A549 (cell line): ENCODE measurements around the gene ACOXL. TPM values are rescaled to one million over a fixed set of nuclear protein-coding genes. Genes with fewer than 3 reads are reported as not detected.

Experiments used
- ATAC-seq, 2 experiments: fragments of 200-7000 bp in 1 of 2; fragments of >200 bp in 1 of 2; cut with Nextera tagmentation in 1 of 2; cut with Tn5 transposase in 1 of 2; 3 replicates each; pipeline versions ENCODE4 v1.8.0 to v1.9.1; 2018 to 2020; ENCODE audit warnings: mild to moderate bottlenecking in 1 of 2, moderate library complexity in 1 of 2
- CTCF ChIA-PET: fragments of 300-600 bp; sonication (Branson Sonifier 250); formaldehyde crosslinking; extraction: SDS; loops from one replicate; lab custom pipeline; 2021; ENCODE audit warnings: antibody characterized with exemption, inconsistent platforms; lab: Yijun Ruan, JAX
- POLR2A ChIA-PET: fragments of 350-600 bp; formaldehyde crosslinking; extraction: SDS; loops from one replicate; lab custom pipeline; 2021; ENCODE audit warnings: antibody characterized with exemption, inconsistent platforms; lab: Yijun Ruan, JAX
- DNase-seq, 2 experiments: peaks; one replicate each; pipeline versions ENCODE4 v3.0.0 to v3.0.0-alpha.2; 2011 to 2016; ENCODE audit warnings: low read depth in 1 of 2, low spot score in 1 of 2
- FAIRE-seq: peaks from 2 replicates; lab custom pipeline; 2011; peaks lifted over from hg19 to GRCh38; lab: Jason Lieb, UNC
- H3K27ac ChIP-seq, 2 experiments: fragments of >200 bp; sonication (Bioruptor Twin); formaldehyde crosslinking; 3 replicates each; pipeline ENCODE4 v1.5.1; 2016 to 2017
- H3K4me1 ChIP-seq: fragments of >200 bp; sonication (Bioruptor Twin); formaldehyde crosslinking; 3 replicates; pipeline ENCODE4 v1.6.1; 2016
- H3K4me2 ChIP-seq: fragments of >200 bp; sonication (Bioruptor Twin); formaldehyde crosslinking; 3 replicates; pipeline ENCODE4 v1.6.1; 2016
- H3K4me3 ChIP-seq: fragments of >200 bp; sonication (Bioruptor Twin); formaldehyde crosslinking; 3 replicates; pipeline ENCODE4 v1.5.1; 2016
- H3K9me3 ChIP-seq: fragments of >200 bp; sonication (Bioruptor Twin); formaldehyde crosslinking; 3 replicates; pipeline ENCODE4 v1.6.1; 2016
- CBX8 ChIP-seq: fragments of 200-600 bp; sonication (generic); IDR thresholded peaks from 2 replicates; pipeline ENCODE4 v1.6.1; 2016
- CHD4 ChIP-seq: fragments of 200-600 bp; sonication (generic); IDR thresholded peaks from 2 replicates; pipeline ENCODE4 v1.6.1; 2016; ENCODE audit warnings: antibody characterized with exemption, mild to moderate bottlenecking, borderline replicate concordance
- EP300 ChIP-seq, 2 experiments: fragments of >200 bp; sonication (Bioruptor Twin); formaldehyde crosslinking; IDR thresholded peaks; 2 replicates in 1 of 2; 3 replicates in 1 of 2; pipeline ENCODE4 v1.6.1; 2016 to 2017
- ESRRA ChIP-seq: fragments of 150-350 bp; IDR thresholded peaks from 2 replicates; pipeline ENCODE4 v1.6.1; 2014; ENCODE audit warnings: mild to moderate bottlenecking, low read length, borderline replicate concordance
- FOSB ChIP-seq: fragments of 250-450 bp; sonication (Bioruptor Pico); IDR thresholded peaks from 2 replicates; pipeline ENCODE4 v1.5.0; 2020; ENCODE audit warnings: mild to moderate bottlenecking, moderate library complexity
- FOSL2 ChIP-seq, 2 experiments: fragments of 450-650 bp in 1 of 2; fragments of >200 bp in 1 of 2; sonication (Bioruptor Twin) in 1 of 2; formaldehyde crosslinking; IDR thresholded peaks; 2 replicates each; pipeline versions ENCODE4 v1.5.0 to v1.6.1; 2016 to 2020; ENCODE audit warnings: mild to moderate bottlenecking in 1 of 2, moderate library complexity in 1 of 2
- FOXS1 ChIP-seq: fragments of 250-450 bp; sonication (Bioruptor Pico); IDR thresholded peaks from 2 replicates; pipeline ENCODE4 v1.5.0; 2020; ENCODE audit warnings: mild to moderate bottlenecking, moderate library complexity
- GATA3 ChIP-seq: IDR thresholded peaks from 2 replicates; pipeline ENCODE4 v1.6.1; 2012; ENCODE audit warnings: borderline replicate concordance
- HEYL ChIP-seq: fragments of 250-450 bp; sonication (Bioruptor Pico); IDR thresholded peaks from 2 replicates; pipeline ENCODE4 v1.8.0; 2021; ENCODE audit warnings: mild to moderate bottlenecking, moderate library complexity
- JUN ChIP-seq, 2 experiments: fragments of >200 bp; sonication (Bioruptor Twin); formaldehyde crosslinking; IDR thresholded peaks; 2 replicates in 1 of 2; 3 replicates in 1 of 2; pipeline ENCODE4 v1.6.1; 2016 to 2017
- JUNB ChIP-seq: fragments of >200 bp; sonication (Bioruptor Twin); formaldehyde crosslinking; IDR thresholded peaks from 2 replicates; pipeline ENCODE4 v1.6.1; 2016
- KDM5A ChIP-seq: fragments of 200-600 bp; sonication (generic); IDR thresholded peaks from 2 replicates; pipeline ENCODE4 v1.6.1; 2016; ENCODE audit warnings: antibody characterized with exemption, mild to moderate bottlenecking
- NFE2L2 ChIP-seq: fragments of 150-350 bp; conservative IDR thresholded peaks from 2 replicates; pipeline ENCODE4 v1.6.1; 2014; ENCODE audit warnings: low read length
- RAD21 ChIP-seq, 2 experiments: fragments of >200 bp in 1 of 2; sonication (Bioruptor Twin) in 1 of 2; formaldehyde crosslinking in 1 of 2; IDR thresholded peaks in 1 of 2; conservative IDR thresholded peaks in 1 of 2; 2 replicates in 1 of 2; 3 replicates in 1 of 2; pipeline ENCODE4 v1.6.1; 2012 to 2018; ENCODE audit warnings: inconsistent platforms in 1 of 2
- TP53 ChIP-seq: fragments of 250-450 bp; sonication (Bioruptor Pico); IDR thresholded peaks from 2 replicates; pipeline ENCODE4 v1.5.0; 2021; ENCODE audit warnings: mild to moderate bottlenecking, moderate library complexity
- ZC3H11A ChIP-seq: fragments of 450-650 bp; IDR thresholded peaks from 2 replicates; pipeline ENCODE4 v1.6.1; 2014; ENCODE audit warnings: antibody characterized with exemption, mild to moderate bottlenecking
- ZFP36 ChIP-seq: fragments of 450-650 bp; IDR thresholded peaks from 2 replicates; pipeline ENCODE4 v1.6.1; 2014; ENCODE audit warnings: borderline replicate concordance; ENCODE audit not compliant: partially characterized antibody
- ZNF302 ChIP-seq: fragments of 250-450 bp; sonication (Bioruptor Pico); IDR thresholded peaks from 2 replicates; pipeline ENCODE4 v1.9.0; 2021; ENCODE audit warnings: inconsistent platforms, mild to moderate bottlenecking, moderate library complexity
- ZSCAN20 ChIP-seq: fragments of 250-450 bp; sonication (Bioruptor Pico); IDR thresholded peaks from 2 replicates; pipeline ENCODE4 v1.8.0; 2022; ENCODE audit warnings: mild to moderate bottlenecking, moderate library complexity
- WGBS: methylation state at CpG from one replicate; pipeline ENCODE4 v1.1.6; 2017; ENCODE audit errors: missing lambda C conversion rate; 5-methylcytosine and 5-hydroxymethylcytosine counted together
- polyA plus RNA-seq, 4 experiments: library from polyadenylated mRNA; depleted of rRNA in 3 of 4; stranded (reverse); fragments of >200 nt; fragmentation: RNase III in 1 of 4; extraction: RNeasy Plus Mini Kit Qiagen cat#74134 plus additional on column Dnase treatment in 1 of 4; gene quantifications; 2 replicates in 3 of 4; 3 replicates in 1 of 4; pipeline ENCODE4 v1.2.3, GENCODE V29; 2011 to 2017
- TF ChIP-seq, protein P1 (sequence below): fragments of 250-450 bp; sonication (Bioruptor Pico); IDR thresholded peaks from 2 replicates; pipeline ENCODE4 v1.5.0; 2021; ENCODE audit warnings: mild to moderate bottlenecking, moderate library complexity, borderline replicate concordance
- TF ChIP-seq, protein P2 (sequence below): fragments of 150-350 bp; IDR thresholded peaks from 2 replicates; pipeline ENCODE4 v1.6.1; 2014; ENCODE audit warnings: low read depth, mild to moderate bottlenecking, low read length
- TF ChIP-seq, protein P3 (sequence below): fragments of 200-600 bp; sonication (generic); IDR thresholded peaks from 2 replicates; pipeline ENCODE4 v1.6.1; 2016; ENCODE audit warnings: antibody characterized with exemption, mild to moderate bottlenecking, moderate library complexity

Gene ACOXL
- polyA plus RNA-seq, 2 of the 4 experiments (the other 2 are of a cell fraction): not detected

DNA sequence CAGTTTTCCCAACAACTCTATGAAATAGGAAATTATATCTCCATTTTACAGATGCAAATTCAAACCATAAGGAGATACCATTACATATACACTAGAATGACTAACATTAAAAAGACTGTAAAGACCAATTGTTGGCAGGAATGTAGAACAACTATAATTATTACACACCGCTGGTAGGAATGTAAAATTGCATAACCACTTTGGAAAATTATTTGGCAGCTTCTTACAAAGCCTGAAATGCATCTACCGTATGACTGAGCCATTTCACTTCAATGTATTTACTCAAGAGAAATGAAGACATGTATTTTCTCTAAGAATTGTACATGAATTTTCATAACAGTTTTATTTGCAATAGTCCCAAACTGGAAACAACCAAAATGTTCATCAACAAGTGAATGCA lies 199.3 kb downstream of the ACOXL start:
- FAIRE-seq: no peak
- H3K9me3 ChIP-seq: peaks cover 24% of the 10 kb centered on the region
- TF ChIP-seq HEYL (no peak), JUNB (no peak), ZNF302 (CRISPR knock-in tag) (no peak), CBX8 (no peak), ZC3H11A (no peak), ZSCAN20 (no peak), FOSB (CRISPR knock-in tag) (no peak), CHD4 (no peak), KDM5A (no peak), GATA3 (no peak), TP53 (CRISPR knock-in tag) (no peak)
- TF ChIP-seq, all 56 proteins: peak for 0
- CTCF ChIA-PET: no interaction called here
- POLR2A ChIA-PET: no interaction called here
- Histone ChIP-seq H3K27ac (no peak overlapping the region), H3K4me1 (no peaks in the 10 kb centered on the region), H3K4me2 (no peak overlapping the region), H3K4me3 (no peak overlapping the region)
- DNase-seq (no peak), ATAC-seq (no peak)
- WGBS: 13% methylated on average over 2 of the region's 2 CpGs

DNA sequence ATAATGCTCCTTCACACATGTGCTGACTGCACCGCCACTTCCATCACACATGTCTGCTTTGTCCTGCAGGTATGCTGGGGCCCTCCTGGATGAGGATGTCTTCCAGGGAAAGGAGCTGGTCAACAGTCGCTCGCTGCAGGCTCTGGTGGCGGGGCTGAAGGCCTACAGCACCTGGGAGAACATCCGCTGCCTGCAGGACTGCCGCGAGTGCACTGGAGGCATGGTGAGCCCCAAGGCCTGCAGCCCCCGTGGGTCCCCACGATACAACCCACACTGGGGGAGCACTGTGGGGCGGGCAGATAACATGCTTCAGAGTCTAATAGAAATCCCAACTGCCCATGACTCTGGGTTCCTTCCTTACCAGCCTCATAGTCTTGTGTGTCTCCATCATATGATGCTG lies 201.0 kb downstream of the ACOXL start:
- ChIA-PET CTCF (no interaction called here), POLR2A (no interaction called here)
- peaks cover 21% of the 10 kb centered on the region for H3K9me3 ChIP-seq
- no peak for FAIRE-seq
- H3K4me2 ChIP-seq: no peak overlapping the region
- TF ChIP-seq FOXS1 (CRISPR knock-in tag) (no peak), ZFP36 (no peak), EP300 (IDR thresholded peaks at IDR 0.05) (no peak)
- no peak for DNase-seq
- 72% methylated on average over 9 of the region's 10 CpGs for WGBS
- no peak overlapping the region for H3K27ac ChIP-seq
- no peak overlapping the region for H3K4me3 ChIP-seq
- no peak for ATAC-seq
- no peaks in the 10 kb centered on the region for H3K4me1 ChIP-seq

DNA sequence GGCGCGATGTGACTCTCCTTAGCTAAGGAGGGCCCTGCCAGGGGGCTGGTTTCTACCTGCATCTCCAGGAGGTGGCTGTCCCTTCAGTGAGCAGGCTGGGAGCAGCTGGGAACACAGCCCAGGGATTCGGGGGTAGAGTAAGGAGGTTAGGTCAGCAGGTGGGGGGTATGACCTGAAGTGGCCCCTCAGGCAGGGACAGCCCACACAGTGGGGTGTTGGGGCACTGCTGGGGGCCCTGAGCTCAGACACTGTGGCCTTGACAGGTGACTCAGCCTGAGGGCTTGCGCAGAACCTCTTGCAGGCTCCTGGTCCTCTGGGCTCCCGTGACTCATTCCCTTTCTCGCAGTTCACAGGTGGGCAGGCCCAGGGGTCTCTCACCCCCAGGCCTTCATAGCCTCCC lies 202.6 kb downstream of the ACOXL start:
- ATAC-seq (no peak), DNase-seq (no peak), FAIRE-seq (no peak)
- no peak overlapping the region for H3K27ac ChIP-seq
- TF ChIP-seq RAD21 (conservative IDR thresholded peaks at IDR 0.05 in 1 of 2, IDR thresholded peaks at IDR 0.05 in 1 of 2): no peak
- TF ChIP-seq JUN (IDR thresholded peaks at IDR 0.05): no peak
- no peak for TF ChIP-seq ESRRA
- no peak for TF ChIP-seq ZFP36
- TF ChIP-seq, protein P1, sequence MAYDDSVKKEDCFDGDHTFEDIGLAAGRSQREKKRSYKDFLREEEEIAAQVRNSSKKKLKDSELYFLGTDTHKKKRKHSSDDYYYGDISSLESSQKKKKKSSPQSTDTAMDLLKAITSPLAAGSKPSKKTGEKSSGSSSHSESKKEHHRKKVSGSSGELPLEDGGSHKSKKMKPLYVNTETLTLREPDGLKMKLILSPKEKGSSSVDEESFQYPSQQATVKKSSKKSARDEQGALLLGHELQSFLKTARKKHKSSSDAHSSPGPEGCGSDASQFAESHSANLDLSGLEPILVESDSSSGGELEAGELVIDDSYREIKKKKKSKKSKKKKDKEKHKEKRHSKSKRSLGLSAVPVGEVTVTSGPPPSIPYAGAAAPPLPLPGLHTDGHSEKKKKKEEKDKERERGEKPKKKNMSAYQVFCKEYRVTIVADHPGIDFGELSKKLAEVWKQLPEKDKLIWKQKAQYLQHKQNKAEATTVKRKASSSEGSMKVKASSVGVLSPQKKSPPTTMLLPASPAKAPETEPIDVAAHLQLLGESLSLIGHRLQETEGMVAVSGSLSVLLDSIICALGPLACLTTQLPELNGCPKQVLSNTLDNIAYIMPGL (CRISPR knock-in tag): no peak
- TF ChIP-seq, protein P2, sequence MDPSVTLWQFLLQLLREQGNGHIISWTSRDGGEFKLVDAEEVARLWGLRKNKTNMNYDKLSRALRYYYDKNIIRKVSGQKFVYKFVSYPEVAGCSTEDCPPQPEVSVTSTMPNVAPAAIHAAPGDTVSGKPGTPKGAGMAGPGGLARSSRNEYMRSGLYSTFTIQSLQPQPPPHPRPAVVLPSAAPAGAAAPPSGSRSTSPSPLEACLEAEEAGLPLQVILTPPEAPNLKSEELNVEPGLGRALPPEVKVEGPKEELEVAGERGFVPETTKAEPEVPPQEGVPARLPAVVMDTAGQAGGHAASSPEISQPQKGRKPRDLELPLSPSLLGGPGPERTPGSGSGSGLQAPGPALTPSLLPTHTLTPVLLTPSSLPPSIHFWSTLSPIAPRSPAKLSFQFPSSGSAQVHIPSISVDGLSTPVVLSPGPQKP: no peak
- TF ChIP-seq FOSL2 (IDR thresholded peaks at IDR 0.05): no peak
- TF ChIP-seq FOSL2 (CRISPR knock-in tag; IDR thresholded peaks at IDR 0.05): no peak
- TF ChIP-seq CBX8: no peak
- no peak for TF ChIP-seq FOXS1 (CRISPR knock-in tag)
- TF ChIP-seq, protein P3, sequence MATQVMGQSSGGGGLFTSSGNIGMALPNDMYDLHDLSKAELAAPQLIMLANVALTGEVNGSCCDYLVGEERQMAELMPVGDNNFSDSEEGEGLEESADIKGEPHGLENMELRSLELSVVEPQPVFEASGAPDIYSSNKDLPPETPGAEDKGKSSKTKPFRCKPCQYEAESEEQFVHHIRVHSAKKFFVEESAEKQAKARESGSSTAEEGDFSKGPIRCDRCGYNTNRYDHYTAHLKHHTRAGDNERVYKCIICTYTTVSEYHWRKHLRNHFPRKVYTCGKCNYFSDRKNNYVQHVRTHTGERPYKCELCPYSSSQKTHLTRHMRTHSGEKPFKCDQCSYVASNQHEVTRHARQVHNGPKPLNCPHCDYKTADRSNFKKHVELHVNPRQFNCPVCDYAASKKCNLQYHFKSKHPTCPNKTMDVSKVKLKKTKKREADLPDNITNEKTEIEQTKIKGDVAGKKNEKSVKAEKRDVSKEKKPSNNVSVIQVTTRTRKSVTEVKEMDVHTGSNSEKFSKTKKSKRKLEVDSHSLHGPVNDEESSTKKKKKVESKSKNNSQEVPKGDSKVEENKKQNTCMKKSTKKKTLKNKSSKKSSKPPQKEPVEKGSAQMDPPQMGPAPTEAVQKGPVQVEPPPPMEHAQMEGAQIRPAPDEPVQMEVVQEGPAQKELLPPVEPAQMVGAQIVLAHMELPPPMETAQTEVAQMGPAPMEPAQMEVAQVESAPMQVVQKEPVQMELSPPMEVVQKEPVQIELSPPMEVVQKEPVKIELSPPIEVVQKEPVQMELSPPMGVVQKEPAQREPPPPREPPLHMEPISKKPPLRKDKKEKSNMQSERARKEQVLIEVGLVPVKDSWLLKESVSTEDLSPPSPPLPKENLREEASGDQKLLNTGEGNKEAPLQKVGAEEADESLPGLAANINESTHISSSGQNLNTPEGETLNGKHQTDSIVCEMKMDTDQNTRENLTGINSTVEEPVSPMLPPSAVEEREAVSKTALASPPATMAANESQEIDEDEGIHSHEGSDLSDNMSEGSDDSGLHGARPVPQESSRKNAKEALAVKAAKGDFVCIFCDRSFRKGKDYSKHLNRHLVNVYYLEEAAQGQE: no peak
- TF ChIP-seq NFE2L2: no peak
- no peak for TF ChIP-seq FOSB (CRISPR knock-in tag)
- 73% methylated on average over 6 of the region's 6 CpGs for WGBS
- H3K4me2 ChIP-seq: no peak overlapping the region
- POLR2A ChIA-PET: interaction anchor here (0.5 kb wide), 1 partner anchor 14 kb away, joined by 4 read pairs; no protein-coding TSS in a partner anchor
- H3K9me3 ChIP-seq: peaks cover 8% of the 10 kb centered on the region
- no peak overlapping the region for H3K4me3 ChIP-seq
- CTCF ChIA-PET: no interaction called here
- H3K4me1 ChIP-seq: no peaks in the 10 kb centered on the region
